GM23338 (cell line): ENCODE results near the gene SMC5. TPM values are rescaled to one million over a fixed set of nuclear protein-coding genes. Genes with fewer than 3 reads are reported as not detected.

Source experiments
- ATAC-seq: fragments of 200-7000 bp; cut with Tn5 transposase; 3 replicates; pipeline ENCODE4 v1.9.1; 2020
- DNase-seq: peaks from one replicate; pipeline ENCODE4 v3.0.0-alpha.2; 2015; ENCODE audit warnings: low spot score
- H2AFZ ChIP-seq: fragments of 200-600 bp; sonication (generic); 2 replicates; pipeline ENCODE4 v1.8.0; 2016; ENCODE audit warnings: antibody characterized with exemption, mild to moderate bottlenecking, moderate library complexity
- H3F3A ChIP-seq: fragments of 200-600 bp; sonication (generic); replicated peaks from 2 replicates; pipeline ENCODE4 v1.8.0; 2017; ENCODE audit warnings: antibody characterized with exemption, mixed run types, low read depth
- H3K27ac ChIP-seq: fragments of 200-600 bp; sonication (generic); 2 replicates; pipeline ENCODE4 v1.6.1; 2016; ENCODE audit warnings: low read depth
- H3K27me3 ChIP-seq: fragments of 200-600 bp; sonication (generic); 2 replicates; pipeline ENCODE4 v1.8.0; 2016; ENCODE audit warnings: mild to moderate bottlenecking, mixed run types, moderate library complexity; ENCODE audit not compliant: insufficient read depth
- H3K36me3 ChIP-seq: fragments of 200-600 bp; sonication (generic); 2 replicates; pipeline ENCODE4 v1.8.0; 2016; ENCODE audit warnings: mild to moderate bottlenecking; ENCODE audit not compliant: insufficient read depth
- H3K4me1 ChIP-seq: fragments of 200-600 bp; sonication (generic); 2 replicates; pipeline ENCODE4 v1.8.0; 2016; ENCODE audit warnings: mild to moderate bottlenecking, moderate library complexity; ENCODE audit not compliant: insufficient read depth
- H3K4me2 ChIP-seq: fragments of 200-600 bp; sonication (generic); 2 replicates; pipeline ENCODE4 v1.7.1; 2017; ENCODE audit warnings: mixed run types
- H3K4me3 ChIP-seq: fragments of 200-600 bp; sonication (generic); 2 replicates; pipeline ENCODE4 v1.6.1; 2016; ENCODE audit warnings: mixed run types
- H3K79me2 ChIP-seq: fragments of 200-600 bp; sonication (generic); replicated peaks from 2 replicates; pipeline ENCODE4 v1.8.0; 2017; ENCODE audit warnings: mild to moderate bottlenecking; ENCODE audit not compliant: insufficient read depth
- H3K9me2 ChIP-seq: fragments of 200-600 bp; sonication (generic); 2 replicates; pipeline ENCODE4 v1.8.0; 2017; ENCODE audit not compliant: insufficient read depth
- H4K20me1 ChIP-seq: fragments of 200-600 bp; sonication (generic); replicated peaks from 2 replicates; pipeline ENCODE4 v1.8.0; 2017; ENCODE audit warnings: mild to moderate bottlenecking; ENCODE audit not compliant: insufficient read depth
- H3K27ac Mint-ChIP-seq: 2 replicates; pipeline ENCODE4 v1.8.0; 2020; ENCODE audit warnings: inconsistent platforms, mild to moderate bottlenecking, moderate library complexity, mixed read lengths
- H3K27me3 Mint-ChIP-seq: 3 replicates; pipeline ENCODE4 v1.8.0; 2022; ENCODE audit warnings: low read depth, mild to moderate bottlenecking, moderate library complexity, mixed read lengths, inconsistent platforms; ENCODE audit not compliant: insufficient read depth, poor library complexity
- H3K36me3 Mint-ChIP-seq: 3 replicates; pipeline ENCODE4 v1.8.0; 2021; ENCODE audit warnings: low read depth, mild to moderate bottlenecking, inconsistent platforms, moderate library complexity, mixed read lengths
- H3K4me1 Mint-ChIP-seq: 3 replicates; pipeline ENCODE4 v1.8.0; 2020; ENCODE audit warnings: mild to moderate bottlenecking, inconsistent platforms, mixed read lengths
- H3K4me3 Mint-ChIP-seq: 3 replicates; pipeline ENCODE4 v1.8.0; 2021; ENCODE audit warnings: moderate library complexity, mild to moderate bottlenecking, inconsistent platforms, mixed read lengths
- H3K9me3 Mint-ChIP-seq: 3 replicates; pipeline ENCODE4 v1.8.0; 2020; ENCODE audit warnings: moderate library complexity, mild to moderate bottlenecking, inconsistent platforms, mixed read lengths
- CREB1 ChIP-seq: fragments of 250-450 bp; sonication (Bioruptor Pico); IDR thresholded peaks from 2 replicates; pipeline ENCODE4 v1.5.0; 2020; ENCODE audit warnings: low read depth, mild to moderate bottlenecking, moderate library complexity
- ETS1 ChIP-seq: IDR thresholded peaks from 2 replicates; pipeline ENCODE4 v1.6.1; 2016; ENCODE audit warnings: antibody characterized with exemption
- EZH2 ChIP-seq: fragments of 200-600 bp; sonication (generic); IDR thresholded peaks from one replicate; pipeline ENCODE4 v1.8.0; 2017; ENCODE audit warnings: antibody characterized with exemption, mild to moderate bottlenecking, low read depth; ENCODE audit not compliant: unreplicated experiment
- EZH2phosphoT487 ChIP-seq: fragments of 200-600 bp; sonication (generic); IDR thresholded peaks from one replicate; pipeline ENCODE4 v1.8.1; 2018; ENCODE audit warnings: antibody characterized with exemption; ENCODE audit not compliant: unreplicated experiment
- JUNB ChIP-seq: IDR thresholded peaks from one replicate; pipeline ENCODE4 v1.6.1; 2016; ENCODE audit warnings: antibody characterized with exemption; ENCODE audit not compliant: unreplicated experiment
- NANOG ChIP-seq: IDR thresholded peaks from 2 replicates; pipeline ENCODE4 v1.6.1; 2016; ENCODE audit warnings: antibody characterized with exemption, borderline replicate concordance
- POLR2AphosphoS5 ChIP-seq: IDR thresholded peaks from 2 replicates; pipeline ENCODE4 v1.6.1; 2016; ENCODE audit warnings: antibody characterized with exemption, low read depth
- REST ChIP-seq: IDR thresholded peaks from one replicate; pipeline ENCODE4 v1.6.1; 2018; ENCODE audit warnings: antibody characterized with exemption; ENCODE audit not compliant: unreplicated experiment
- STAT1 ChIP-seq: IDR thresholded peaks from one replicate; pipeline ENCODE4 v1.6.1; 2016; ENCODE audit warnings: antibody characterized with exemption; ENCODE audit not compliant: unreplicated experiment
- ZNF114 ChIP-seq: fragments of 250-450 bp; sonication (Bioruptor Pico); IDR thresholded peaks from 2 replicates; pipeline ENCODE4 v1.5.0; 2020; ENCODE audit warnings: mild to moderate bottlenecking, moderate library complexity
- ZNF331 ChIP-seq: fragments of 250-450 bp; sonication (Bioruptor Pico); IDR thresholded peaks from 2 replicates; pipeline ENCODE4 v1.5.0; 2020; ENCODE audit warnings: low read depth, mild to moderate bottlenecking, moderate library complexity
- ZNF462 ChIP-seq: fragments of 250-450 bp; sonication (Bioruptor Pico); IDR thresholded peaks from 2 replicates; pipeline ENCODE4 v1.5.0; 2020; ENCODE audit warnings: mild to moderate bottlenecking, moderate library complexity
- polyA plus RNA-seq: library from polyadenylated mRNA; unstranded; fragments of >200 nt; fragmentation: Nextera tagmentation; extraction: Ambion mirVana; gene quantifications from 2 replicates; pipeline ENCODE4 v1.2.1, GENCODE V29; 2016
- total RNA-seq: library from RNA; depleted of rRNA; stranded (reverse); fragments of >200 nt; shearing (Covaris generic); gene quantifications from 2 replicates; pipeline ENCODE4 v1.2.3, GENCODE V29; 2014
- TF ChIP-seq, protein P1 (sequence below), 2 experiments: fragments of 200-600 bp in 1 of 2; sonication (generic) in 1 of 2; conservative IDR thresholded peaks; 2 replicates each; pipeline versions ENCODE4 v1.5.1 to v1.6.1; 2016 to 2017; ENCODE audit warnings: antibody characterized with exemption in 2 of 2, low read depth in 2 of 2, mild to moderate bottlenecking in 2 of 2, moderate library complexity in 1 of 2

SMC5 gene
- total and polyA plus RNA-seq, 2 experiments from 2014 or later: 27.9 to 29.0 TPM

- TF ChIP-seq EZH2 (no peak), ZNF114 (CRISPR knock-in tag) (no peak), STAT1 (no peak), REST (no peak), EZH2phosphoT487 (no peak), NANOG (no peak), CREB1 (CRISPR knock-in tag) (no peak), ETS1 (no peak), JUNB (no peak), POLR2AphosphoS5 (no peak), ZNF331 (no peak), ZNF462 (CRISPR knock-in tag) (no peak)
- TF ChIP-seq, protein P1, sequence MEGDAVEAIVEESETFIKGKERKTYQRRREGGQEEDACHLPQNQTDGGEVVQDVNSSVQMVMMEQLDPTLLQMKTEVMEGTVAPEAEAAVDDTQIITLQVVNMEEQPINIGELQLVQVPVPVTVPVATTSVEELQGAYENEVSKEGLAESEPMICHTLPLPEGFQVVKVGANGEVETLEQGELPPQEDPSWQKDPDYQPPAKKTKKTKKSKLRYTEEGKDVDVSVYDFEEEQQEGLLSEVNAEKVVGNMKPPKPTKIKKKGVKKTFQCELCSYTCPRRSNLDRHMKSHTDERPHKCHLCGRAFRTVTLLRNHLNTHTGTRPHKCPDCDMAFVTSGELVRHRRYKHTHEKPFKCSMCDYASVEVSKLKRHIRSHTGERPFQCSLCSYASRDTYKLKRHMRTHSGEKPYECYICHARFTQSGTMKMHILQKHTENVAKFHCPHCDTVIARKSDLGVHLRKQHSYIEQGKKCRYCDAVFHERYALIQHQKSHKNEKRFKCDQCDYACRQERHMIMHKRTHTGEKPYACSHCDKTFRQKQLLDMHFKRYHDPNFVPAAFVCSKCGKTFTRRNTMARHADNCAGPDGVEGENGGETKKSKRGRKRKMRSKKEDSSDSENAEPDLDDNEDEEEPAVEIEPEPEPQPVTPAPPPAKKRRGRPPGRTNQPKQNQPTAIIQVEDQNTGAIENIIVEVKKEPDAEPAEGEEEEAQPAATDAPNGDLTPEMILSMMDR (conservative IDR thresholded peaks at IDR 0.05; ENCODE audit: low read depth in 2 of 2): no peak
- no peaks in the 10 kb centered on the region for H3K27me3 ChIP-seq
- H3F3A ChIP-seq: no peaks in the 10 kb centered on the region
- H2AFZ ChIP-seq: no peak overlapping the region
- no peaks in the 10 kb centered on the region for H3K4me1 ChIP-seq
- H3K27ac Mint-ChIP-seq: no peak overlapping the region
- H3K4me1 Mint-ChIP-seq: no peaks in the 10 kb centered on the region
- no peak overlapping the region for H3K4me3 ChIP-seq
- H4K20me1 ChIP-seq: peaks cover 2% of the 10 kb centered on the region; the same call in 1 of the 2 replicates
- H3K79me2 ChIP-seq: no peaks in the 10 kb centered on the region
- peaks cover 19% of the 10 kb centered on the region for H3K36me3 ChIP-seq
- no peak overlapping the region for H3K4me3 Mint-ChIP-seq
- H3K4me2 ChIP-seq: no peak overlapping the region
- ATAC-seq (no peak), DNase-seq (no peak)
- no peaks in the 10 kb centered on the region for H3K27me3 Mint-ChIP-seq
- H3K9me3 Mint-ChIP-seq: no peaks in the 10 kb centered on the region
- H3K36me3 Mint-ChIP-seq: peaks cover 26% of the 10 kb centered on the region; the same call in 2 of the 3 replicates
- no peak overlapping the region for H3K27ac ChIP-seq
- no peaks in the 10 kb centered on the region for H3K9me2 ChIP-seq
Measured at GRCh38 chr9:70315389-70315788, 56.6 kb downstream of the SMC5 start.
